IPS-NIHi7 (cell line): Measurements from ENCODE around the gene OR6C2.
"Not testable (repeated sequence)": the region's sequence is repeated elsewhere in the genome, so short reads cannot be mapped to it uniquely, and the experiment has no call there.

Source experiments
- DNase-seq: peaks from one replicate; pipeline ENCODE4 v3.0.0; 2012; ENCODE audit warnings: mixed read lengths; ENCODE audit errors: extremely low spot score

The OR6C2 gene

DNA sequence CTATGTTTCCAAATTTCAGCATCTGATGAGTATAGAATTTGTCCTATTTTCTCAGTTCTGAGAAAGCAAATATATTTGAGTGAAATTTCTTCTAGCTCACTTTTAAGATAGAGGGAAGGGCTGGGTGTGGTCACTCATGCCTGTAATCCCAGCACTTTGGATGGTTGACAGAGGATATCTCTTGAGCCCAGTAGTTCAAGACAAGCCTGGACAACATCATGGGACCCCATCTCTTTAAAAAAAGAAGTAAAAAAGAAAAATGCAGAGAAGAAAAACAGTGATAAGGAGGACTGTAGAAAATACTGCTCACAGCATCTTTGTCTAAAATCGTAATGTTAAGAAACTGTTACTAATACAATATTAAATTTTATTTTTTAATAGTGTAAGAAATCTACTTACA, 28.4 kb downstream of the OR6C2 start:
- no peak for DNase-seq

DNA sequence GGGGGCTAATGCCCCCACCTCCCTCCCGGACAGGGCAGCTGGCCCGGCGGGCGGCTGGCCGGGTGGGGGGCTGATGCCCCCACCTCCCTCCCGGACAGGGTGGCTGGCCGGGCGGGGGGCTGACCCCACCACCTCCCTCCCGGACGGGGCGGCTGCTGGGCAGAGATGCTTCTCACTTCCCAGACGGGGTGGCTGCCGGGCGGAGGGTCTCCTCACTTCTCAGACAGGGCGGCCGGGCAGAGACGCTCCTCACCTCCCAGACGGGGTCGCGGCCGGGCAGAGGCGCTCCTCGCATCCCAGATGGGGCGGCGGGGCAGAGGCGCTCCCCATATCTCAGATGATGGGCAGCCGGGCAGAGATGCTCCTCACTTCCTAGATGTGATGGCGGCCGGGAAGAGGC, 35.3 kb downstream of the OR6C2 start:
- DNase-seq, result not testable (repeated sequence)

DNA sequence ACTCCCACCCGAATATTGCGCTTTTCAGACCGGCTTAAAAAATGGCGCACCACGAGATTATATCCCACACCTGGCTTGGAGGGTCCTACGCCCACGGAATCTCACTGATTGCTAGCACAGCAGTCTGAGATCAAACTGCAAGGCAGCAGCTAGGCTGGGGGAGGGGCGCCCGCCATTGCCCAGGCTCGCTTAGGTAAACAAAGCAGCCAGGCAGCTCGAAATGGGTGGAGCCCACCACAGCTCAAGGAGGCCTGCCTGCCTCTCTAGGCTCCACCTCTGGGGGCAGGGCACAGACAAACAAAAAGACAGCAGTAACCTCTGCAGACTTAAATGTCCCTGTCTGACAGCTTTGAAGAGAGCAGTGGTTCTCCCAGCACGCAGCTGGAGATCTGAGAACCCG, 40.4 kb downstream of the OR6C2 start:
- not testable (repeated sequence) for DNase-seq

DNA sequence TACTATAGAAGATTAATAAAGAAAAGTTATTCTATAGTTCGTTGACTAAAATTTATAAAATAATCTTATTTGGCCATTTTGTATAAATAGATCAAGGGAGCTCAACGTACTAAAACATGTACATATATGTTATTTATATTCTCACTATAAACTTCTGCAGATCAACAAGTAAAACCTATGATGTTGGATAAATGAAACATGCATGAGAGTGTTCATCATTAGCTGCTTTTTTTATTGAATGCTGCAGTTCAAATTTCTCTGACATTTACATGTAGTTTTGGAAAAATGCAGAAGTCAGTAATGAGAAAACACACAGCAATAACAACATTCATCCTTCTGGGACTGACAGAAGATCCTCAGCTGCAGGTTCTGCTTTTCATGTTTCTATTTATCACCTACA, 48.2 kb downstream of the OR6C2 start, which contains the start of gene OR6C68:
Gene OR6C68 (plus strand): TSS at position 301 of the 400 bp plus-strand sequence. CDS start 0 bp downstream, at position 301.
- DNase-seq, result no peak

DNA sequence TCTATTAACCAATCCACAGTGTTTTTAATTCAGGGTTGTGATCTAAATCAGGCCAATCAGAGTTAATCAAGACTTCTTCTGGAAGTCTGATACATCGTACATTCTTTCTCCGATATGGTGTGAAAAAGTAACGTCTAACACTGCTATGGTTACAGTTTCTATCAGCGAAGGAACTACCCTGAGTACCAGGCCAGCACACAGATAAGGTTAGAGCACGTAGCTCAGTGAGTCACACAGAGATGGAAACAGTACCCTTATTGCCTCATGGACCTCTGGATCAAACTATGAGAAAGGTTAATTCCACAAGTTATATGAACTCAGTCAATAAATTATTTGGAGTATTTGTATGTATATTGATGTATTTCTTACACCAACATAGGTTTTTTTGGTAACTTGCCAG, 51.6 kb downstream of the OR6C2 start:
- no peak for DNase-seq

DNA sequence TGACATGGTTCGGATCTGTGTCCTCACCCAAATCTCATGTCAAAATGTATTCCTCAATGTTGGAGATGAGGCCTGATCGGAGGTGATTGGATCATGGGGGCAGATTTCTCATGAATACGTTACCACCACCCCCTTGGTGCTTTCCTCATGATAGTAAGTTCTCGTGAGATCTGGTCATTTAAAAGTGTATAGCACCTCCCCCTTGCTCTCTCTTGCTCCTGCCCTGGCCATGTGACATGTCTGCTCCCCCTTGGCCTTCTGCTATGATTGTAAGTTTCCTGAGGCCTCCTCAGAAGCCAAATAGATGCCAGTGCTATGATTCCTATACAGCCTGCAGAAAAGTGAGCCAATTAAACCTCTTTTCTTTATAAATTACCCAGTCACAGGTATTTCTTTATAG, 55.4 kb downstream of the OR6C2 start:
- DNase-seq, result no peak

DNA sequence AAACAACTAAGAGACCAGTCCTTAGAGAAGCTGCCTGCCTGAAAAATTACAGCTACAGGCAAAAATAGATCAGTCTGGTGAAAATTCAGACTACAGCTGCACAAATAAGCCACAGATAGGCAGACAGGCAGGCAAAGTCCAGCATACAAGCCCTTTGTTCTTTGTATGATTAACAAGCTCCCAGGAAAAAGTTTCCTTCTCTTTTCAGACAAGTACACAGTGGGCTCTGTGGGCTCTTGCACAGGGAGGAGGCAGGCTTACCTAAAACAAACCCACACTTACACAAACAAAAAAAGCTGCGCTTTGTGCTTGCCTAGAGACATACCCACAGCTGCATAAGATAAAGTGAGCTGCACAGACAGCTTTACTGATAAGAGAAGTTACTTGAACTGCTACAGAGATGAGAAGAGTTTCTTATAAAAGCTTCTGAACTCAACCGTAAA, 56.0 kb downstream of the OR6C2 start:
- DNase-seq, result no peak

DNA sequence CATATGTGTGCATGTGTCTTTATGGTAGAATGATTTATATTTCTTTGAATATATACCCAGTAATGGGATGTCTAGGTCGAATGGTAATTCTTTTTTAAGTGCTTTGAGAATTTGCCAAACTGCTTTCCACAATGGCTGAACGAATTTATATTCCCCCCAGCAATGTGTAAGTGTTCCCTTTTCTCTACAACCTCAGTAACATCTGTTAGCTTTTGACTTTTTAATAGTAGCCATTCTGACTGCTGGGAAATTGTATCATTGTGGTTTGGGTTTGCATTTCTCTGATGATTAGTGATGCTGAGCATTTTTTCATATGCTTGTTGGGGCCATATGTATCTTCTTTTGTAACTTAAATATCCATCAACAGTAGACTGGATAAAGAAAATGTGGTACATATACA, 57.7 kb downstream of the OR6C2 start:
- no peak for DNase-seq
